Sigmoid colon (tissue), 7 donors: ENCODE measurements around the gene KRTAP10-6. TPM values are rescaled to one million over a fixed set of nuclear protein-coding genes. Genes with fewer than 3 reads are reported as not detected.

ENCODE experiments used
- DNase-seq: peaks from one replicate; pipeline ENCODE4 v3.0.0-alpha.2; 2019
- H3K27ac ChIP-seq, 4 donors: fragments of 200-600 bp; sonication (generic); one replicate each; pipeline ENCODE4 v1.5.1; 2016 to 2019; ENCODE audit warnings: mild to moderate bottlenecking in 1 of 4
- H3K27me3 ChIP-seq, 3 donors: fragments of 200-600 bp; sonication (generic); one replicate each; pipeline ENCODE4 v1.5.1; 2019; ENCODE audit warnings: mild to moderate bottlenecking in 1 of 3
- H3K36me3 ChIP-seq, 4 donors: fragments of 200-600 bp; sonication (generic); one replicate each; pipeline ENCODE4 v1.5.1; 2016 to 2019
- H3K4me1 ChIP-seq, 4 donors: fragments of 200-600 bp; sonication (generic); one replicate each; pipeline ENCODE4 v1.5.1; 2017 to 2019
- H3K4me3 ChIP-seq, 4 donors: fragments of 200-600 bp; sonication (generic); one replicate each; pipeline ENCODE4 v1.5.1; 2017 to 2019; ENCODE audit warnings: mild to moderate bottlenecking in 2 of 4, moderate library complexity in 1 of 4
- H3K9me3 ChIP-seq, 4 donors: fragments of 200-600 bp in 3 of 4; sonication (generic) in 3 of 4; one replicate each; pipeline versions ENCODE4 v1.5.1 to v1.6.1; 2013 to 2019
- EP300 ChIP-seq, 4 donors: sonication (generic); formaldehyde crosslinking; IDR thresholded peaks; one replicate each; pipeline ENCODE4 v1.6.1; 2017; ENCODE audit warnings: antibody characterized with exemption in 4 of 4
- POLR2A ChIP-seq, 2 donors: fragments of 450-650 bp; IDR thresholded peaks; one replicate each; pipeline ENCODE4 v1.6.1; 2016; ENCODE audit warnings: antibody characterized with exemption in 2 of 2, mild to moderate bottlenecking in 2 of 2, moderate library complexity in 2 of 2
- POLR2AphosphoS5 ChIP-seq, 4 donors: sonication (generic); formaldehyde crosslinking; IDR thresholded peaks; one replicate each; pipeline ENCODE4 v1.6.1; 2017; ENCODE audit warnings: antibody characterized with exemption in 4 of 4
- WGBS, 2 donors: extraction: QIAGEN DNeasy Blood & Tissue Kit; methylation state at CpG; one replicate each; pipeline ENCODE4 v1.1.7; 2013; 5-methylcytosine and 5-hydroxymethylcytosine counted together
- intact Hi-C: fragments of 100-400 bp; cut with DNase I; formaldehyde crosslinking; loops from one replicate; pipeline ENCODE4 v1.15.1; 2023
- polyA plus RNA-seq, 3 donors: library from polyadenylated mRNA; stranded (reverse); fragments of 200-250 nt; gene quantifications; one replicate each; pipeline ENCODE4 v1.2.3, GENCODE V29; 2013
- total RNA-seq, 4 donors: library from RNA; depleted of rRNA; stranded (reverse); fragments of >200 nt; gene quantifications; one replicate each; pipeline ENCODE4 v1.1.0, GENCODE V29; 2016
- TF ChIP-seq, protein P1 (sequence below), 4 experiments: fragments of 450-650 bp in 3 of 4; fragments of 200-600 bp in 1 of 4; IDR thresholded peaks; one replicate each; pipeline ENCODE4 v1.5.1; 2016 to 2019; ENCODE audit warnings: antibody characterized with exemption in 4 of 4, mild to moderate bottlenecking in 3 of 4, moderate library complexity in 2 of 4
- donor health status: healthy with polysubstance abuse.
- donor health status: Bipolar disorder and iron deficiency.
- donor health status: healthy.

The KRTAP10-6 gene
- total and polyA plus RNA-seq, 7 donors, result not detected

DNA sequence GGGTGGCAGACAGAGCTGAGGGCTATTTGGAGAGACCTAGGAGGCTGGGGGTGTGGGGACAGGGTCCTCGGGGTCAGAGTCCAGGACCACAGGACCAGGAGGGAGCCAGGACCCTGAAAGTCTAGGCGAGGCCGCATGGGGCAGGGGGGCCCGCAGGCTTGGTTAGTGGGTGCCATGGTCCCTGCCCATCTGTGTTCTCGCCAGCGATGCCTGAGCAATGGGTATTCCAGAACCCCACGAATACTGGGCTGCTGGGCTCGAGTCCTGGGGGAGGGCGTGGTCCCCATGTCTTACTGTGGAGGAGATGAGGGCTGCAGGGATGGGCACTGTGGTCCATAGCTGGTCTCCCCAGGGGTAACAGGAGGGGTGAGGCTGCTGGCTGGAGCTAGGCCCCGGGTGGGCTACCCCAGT is 2.0 kb downstream of the KRTAP10-6 start:
- WGBS, 2 donors, result 68 to 86% methylated on average over 10 of the region's 10 CpGs
- no peak for DNase-seq
- Histone ChIP-seq H3K4me1 (no peaks in the 10 kb centered on the region), H3K9me3 (no peaks in the 10 kb centered on the region), H3K4me3 (no peak overlapping the region), H3K36me3 (no peaks in the 10 kb centered on the region), H3K27me3 (peaks cover 0 to 53% (median 30%) of the 10 kb centered on the region in 3 donors), H3K27ac (no peak overlapping the region)
- no peak for TF ChIP-seq POLR2A (IDR thresholded peaks at IDR 0.05)
- TF ChIP-seq POLR2AphosphoS5 (IDR thresholded peaks at IDR 0.05), result no peak
- no peak for TF ChIP-seq EP300 (IDR thresholded peaks at IDR 0.05)
- TF ChIP-seq, protein P1, sequence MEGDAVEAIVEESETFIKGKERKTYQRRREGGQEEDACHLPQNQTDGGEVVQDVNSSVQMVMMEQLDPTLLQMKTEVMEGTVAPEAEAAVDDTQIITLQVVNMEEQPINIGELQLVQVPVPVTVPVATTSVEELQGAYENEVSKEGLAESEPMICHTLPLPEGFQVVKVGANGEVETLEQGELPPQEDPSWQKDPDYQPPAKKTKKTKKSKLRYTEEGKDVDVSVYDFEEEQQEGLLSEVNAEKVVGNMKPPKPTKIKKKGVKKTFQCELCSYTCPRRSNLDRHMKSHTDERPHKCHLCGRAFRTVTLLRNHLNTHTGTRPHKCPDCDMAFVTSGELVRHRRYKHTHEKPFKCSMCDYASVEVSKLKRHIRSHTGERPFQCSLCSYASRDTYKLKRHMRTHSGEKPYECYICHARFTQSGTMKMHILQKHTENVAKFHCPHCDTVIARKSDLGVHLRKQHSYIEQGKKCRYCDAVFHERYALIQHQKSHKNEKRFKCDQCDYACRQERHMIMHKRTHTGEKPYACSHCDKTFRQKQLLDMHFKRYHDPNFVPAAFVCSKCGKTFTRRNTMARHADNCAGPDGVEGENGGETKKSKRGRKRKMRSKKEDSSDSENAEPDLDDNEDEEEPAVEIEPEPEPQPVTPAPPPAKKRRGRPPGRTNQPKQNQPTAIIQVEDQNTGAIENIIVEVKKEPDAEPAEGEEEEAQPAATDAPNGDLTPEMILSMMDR (IDR thresholded peaks at IDR 0.05), result no peak
- intact Hi-C loops, result no loop called here

DNA sequence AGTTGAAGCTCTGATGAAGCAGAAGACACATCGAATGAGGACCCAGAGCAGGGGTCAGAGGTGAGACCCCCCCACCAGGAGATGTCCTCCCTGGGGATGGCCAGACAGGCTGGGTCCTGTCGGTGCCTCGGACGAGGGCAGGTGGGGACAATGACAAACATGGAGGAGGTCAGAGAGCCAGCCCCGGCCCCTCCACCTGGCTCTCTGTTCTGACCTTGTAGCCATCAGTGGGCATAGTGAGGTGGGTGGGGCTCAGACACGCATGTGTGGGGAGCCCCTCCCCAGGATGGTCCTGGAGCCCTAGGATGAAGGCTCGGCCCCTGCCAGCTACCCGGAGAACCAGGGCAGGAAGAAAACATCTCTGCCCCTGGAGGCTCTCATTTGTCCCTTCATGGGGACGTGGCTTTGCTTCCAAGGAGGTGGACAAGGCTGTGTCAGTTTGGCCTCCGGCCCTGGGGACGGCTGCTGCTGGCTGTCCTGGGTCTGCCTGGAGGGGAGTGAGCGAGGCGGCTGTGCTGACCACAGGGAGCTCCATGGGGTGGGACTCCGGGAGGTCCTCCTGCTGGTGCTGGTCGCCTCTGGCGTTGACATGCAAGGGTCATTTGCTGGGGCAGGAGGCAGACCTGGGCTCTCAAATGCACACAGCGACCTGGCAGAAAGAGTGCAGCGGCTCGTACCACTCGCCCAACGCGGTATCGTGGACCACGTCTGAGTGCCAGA is 2.6 kb downstream of the KRTAP10-6 start:
- no peak for DNase-seq
- H3K4me3 ChIP-seq, result no peak overlapping the region
- H3K27me3 ChIP-seq, result peaks cover 0 to 59% (median 30%) of the 10 kb centered on the region in 3 donors
- no peaks in the 10 kb centered on the region for H3K9me3 ChIP-seq
- no peak overlapping the region for H3K27ac ChIP-seq
- no peaks in the 10 kb centered on the region for H3K4me1 ChIP-seq
- TF ChIP-seq POLR2A (IDR thresholded peaks at IDR 0.05) (no peak), POLR2AphosphoS5 (IDR thresholded peaks at IDR 0.05) (no peak), EP300 (IDR thresholded peaks at IDR 0.05) (no peak)
- TF ChIP-seq, protein P1 (IDR thresholded peaks at IDR 0.05), result no peak
- 74 to 80% methylated on average over 24 of the region's 24 CpGs for WGBS, 2 donors
- intact Hi-C loops, result no loop called here
- no peaks in the 10 kb centered on the region for H3K36me3 ChIP-seq

DNA sequence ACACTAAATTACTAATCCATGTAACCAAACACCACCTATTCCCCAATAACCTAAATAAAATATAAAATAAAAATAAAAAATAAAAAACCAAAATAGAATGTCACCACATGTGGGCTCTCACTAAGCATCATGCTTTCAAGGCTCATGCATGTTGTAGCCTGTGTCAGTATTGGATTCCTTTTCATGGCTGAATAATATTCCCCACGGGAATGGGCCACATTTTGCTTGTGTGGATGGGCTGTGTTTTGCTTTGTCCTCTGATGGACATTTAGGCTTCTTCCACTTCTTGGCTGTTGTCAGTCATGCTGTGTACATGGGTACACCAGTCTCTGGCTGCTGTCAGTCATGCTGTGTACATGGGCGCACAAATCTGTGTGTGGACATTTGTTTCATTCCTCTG is 3.2 kb downstream of the KRTAP10-6 start:
- Histone ChIP-seq H3K4me3 (no peak overlapping the region), H3K4me1 (no peaks in the 10 kb centered on the region), H3K36me3 (no peaks in the 10 kb centered on the region), H3K27ac (no peak overlapping the region), H3K27me3 (peaks cover 0 to 63% (median 30%) of the 10 kb centered on the region in 3 donors), H3K9me3 (no peaks in the 10 kb centered on the region)
- DNase-seq, result no peak
- 90 to 94% methylated on average over 2 of the region's 2 CpGs for WGBS, 2 donors
- intact Hi-C loops, result no loop called here
- TF ChIP-seq POLR2A (IDR thresholded peaks at IDR 0.05) (no peak), EP300 (IDR thresholded peaks at IDR 0.05) (no peak), POLR2AphosphoS5 (IDR thresholded peaks at IDR 0.05) (no peak)
- TF ChIP-seq, protein P1 (IDR thresholded peaks at IDR 0.05), result no peak

DNA sequence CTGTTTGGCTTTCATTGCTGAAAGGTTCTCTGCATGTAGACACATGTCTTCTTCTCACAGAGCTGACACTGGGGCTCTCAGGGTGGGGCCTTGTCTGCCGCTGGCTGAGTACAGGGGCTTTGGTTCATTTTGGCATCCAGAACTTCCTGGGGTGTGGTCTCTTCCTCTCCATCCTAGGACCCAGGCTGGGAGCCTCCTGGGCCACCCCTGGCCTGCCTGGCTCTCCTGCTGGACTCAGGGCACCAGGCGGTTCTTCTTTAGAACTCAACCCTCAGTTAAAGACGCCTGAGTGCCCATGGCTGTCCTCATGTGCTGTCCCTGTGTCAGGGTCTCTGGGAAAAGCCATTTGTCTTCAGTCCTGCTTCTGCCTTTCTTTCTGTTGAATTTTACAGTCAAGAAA is 6.4 kb downstream of the KRTAP10-6 start:
- no peak for DNase-seq
- Histone ChIP-seq H3K4me3 (no peak overlapping the region), H3K27me3 (peaks cover 0 to 49% (median 32%) of the 10 kb centered on the region in 3 donors), H3K4me1 (no peaks in the 10 kb centered on the region), H3K27ac (no peak overlapping the region), H3K36me3 (no peaks in the 10 kb centered on the region), H3K9me3 (peaks cover 0 to 6% (median 1%) of the 10 kb centered on the region in 4 donors)
- intact Hi-C loops, result no loop called here
- no peak for TF ChIP-seq POLR2AphosphoS5 (IDR thresholded peaks at IDR 0.05)
- TF ChIP-seq, protein P1 (IDR thresholded peaks at IDR 0.05), result no peak
- no peak for TF ChIP-seq EP300 (IDR thresholded peaks at IDR 0.05)
- TF ChIP-seq POLR2A (IDR thresholded peaks at IDR 0.05), result no peak
- 77 to 86% methylated on average over 3 of the region's 3 CpGs for WGBS, 2 donors
